GM21423 (cell line): ENCODE measurements around the gene SCLT1.

Source experiments
- ATAC-seq: cut with Tn5 transposase; IDR thresholded peaks from one replicate; pipeline ENCODE4 v1.9.1; 2021; ENCODE audit warnings: mild to moderate bottlenecking, moderate library complexity; ENCODE audit not compliant: unreplicated experiment

SCLT1 gene

DNA sequence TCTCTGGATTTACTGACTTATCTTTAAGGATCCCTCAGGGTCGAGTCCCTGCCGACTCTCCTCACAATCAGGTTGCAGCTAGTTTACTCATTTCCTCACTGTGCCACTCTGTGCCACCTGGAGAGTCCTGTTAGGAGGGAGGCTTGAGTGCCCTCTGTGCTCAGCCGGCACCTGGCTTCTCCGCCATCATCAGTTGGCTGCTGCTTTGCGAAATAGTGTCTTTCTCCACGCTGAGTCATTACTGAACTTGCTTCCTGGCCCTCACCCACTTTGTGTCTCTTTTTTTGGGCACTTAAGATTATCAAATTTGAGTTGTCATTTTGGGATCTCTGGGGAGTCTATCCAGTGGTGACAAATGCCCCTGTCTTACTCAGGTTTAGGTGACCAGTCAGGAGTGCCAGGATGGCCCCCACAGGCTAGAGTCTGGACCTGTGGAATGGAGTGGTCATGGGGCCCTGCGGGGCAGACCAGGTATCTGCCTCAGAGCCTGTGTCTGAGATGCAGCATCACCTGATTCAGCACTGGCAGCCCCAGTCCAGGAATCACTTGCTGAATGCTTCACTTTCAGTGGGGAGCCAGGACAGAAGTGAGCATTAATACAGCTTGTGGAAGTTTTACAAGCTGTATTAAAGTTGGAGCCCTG is 246.1 kb downstream of the SCLT1 start:
- ATAC-seq, result no peak

DNA sequence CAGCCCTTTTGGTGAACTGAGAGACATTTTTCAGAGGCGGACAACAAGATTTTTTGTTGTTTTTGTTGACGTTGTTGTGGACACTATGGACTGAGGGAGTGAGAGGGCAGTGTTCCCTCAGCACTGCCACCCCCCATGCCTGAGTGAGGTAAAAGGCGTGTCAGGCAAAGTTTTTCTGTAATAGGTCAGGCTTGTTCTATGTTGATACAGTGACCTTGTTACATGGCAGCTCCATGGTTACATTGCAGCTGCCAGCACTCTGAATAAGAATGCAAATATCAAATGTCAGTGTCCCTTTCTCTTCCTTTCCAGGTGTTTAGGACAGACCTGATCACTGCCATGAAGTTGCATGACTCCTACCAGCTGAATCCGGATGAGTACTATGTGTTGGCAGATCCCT is 247.3 kb downstream of the SCLT1 start:
- ATAC-seq, result no peak

DNA sequence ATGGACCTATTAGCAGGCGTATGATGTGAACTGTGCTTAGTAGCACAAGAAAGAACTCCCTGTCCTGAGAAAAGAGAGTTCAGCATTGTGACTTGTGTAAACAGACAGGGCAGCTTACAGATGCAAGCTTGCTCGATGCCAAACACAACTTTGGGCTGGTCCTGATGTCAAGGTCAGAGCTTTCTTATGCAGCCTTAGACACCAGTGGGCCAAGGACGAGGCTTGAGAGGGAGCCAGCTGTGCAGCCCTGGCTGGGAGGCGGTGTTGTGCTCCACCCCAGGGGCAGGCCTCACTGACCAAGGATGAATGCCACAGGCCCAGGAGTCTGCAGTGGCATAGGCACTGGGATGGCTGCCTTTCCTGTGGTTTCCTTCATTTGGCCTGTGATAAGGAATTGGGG is 248.4 kb downstream of the SCLT1 start:
- ATAC-seq, result no peak

DNA sequence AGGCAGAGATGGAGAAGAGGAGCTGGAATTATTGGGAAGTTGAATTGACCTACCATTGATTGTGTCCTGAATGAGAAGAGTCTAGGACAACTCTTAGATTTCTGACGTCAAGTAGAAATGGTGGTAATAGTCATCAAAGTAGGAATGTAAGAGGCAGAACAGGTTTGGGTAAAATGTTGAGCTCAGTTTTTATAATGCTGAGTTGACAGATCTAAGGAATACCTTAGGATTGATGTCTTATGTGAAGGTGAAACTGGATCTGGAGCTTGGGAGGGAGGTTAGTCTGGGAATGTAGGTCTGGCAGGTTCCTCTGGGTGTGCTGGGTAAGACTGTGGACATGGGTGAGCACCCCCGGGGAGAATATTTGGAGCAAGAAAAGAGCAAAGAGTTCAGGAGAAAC is 251.9 kb downstream of the SCLT1 start:
- ATAC-seq, result no peak

DNA sequence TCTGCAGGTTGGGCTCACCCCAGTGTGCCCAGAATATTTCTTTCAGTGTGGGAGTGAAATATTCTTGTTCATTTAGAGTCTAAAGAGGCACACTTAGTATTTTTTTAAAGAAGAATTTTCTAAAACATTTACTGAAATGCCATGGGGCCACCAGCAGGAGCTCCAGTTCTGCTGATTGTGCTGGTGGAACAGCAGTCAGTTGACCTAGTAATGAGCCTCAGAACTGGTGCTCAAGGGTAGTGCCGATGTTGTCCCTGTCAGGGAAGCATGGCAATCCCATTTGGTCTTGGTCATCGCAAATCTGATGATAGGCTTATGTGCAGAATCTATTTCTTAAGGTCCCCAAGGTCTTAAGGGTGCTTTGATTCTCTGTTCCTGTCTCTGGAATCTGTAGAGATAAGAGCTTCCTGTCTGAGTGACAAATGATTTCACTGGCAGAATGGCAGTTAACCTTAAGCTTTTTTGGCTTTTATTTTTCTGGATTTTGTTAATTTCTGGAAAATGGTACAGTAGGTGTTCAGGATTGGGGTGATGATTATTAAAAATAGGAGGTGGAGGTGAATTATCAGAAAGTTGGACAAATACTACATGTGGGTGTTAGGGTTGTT is 252.5 kb downstream of the SCLT1 start:
- no peak for ATAC-seq

DNA sequence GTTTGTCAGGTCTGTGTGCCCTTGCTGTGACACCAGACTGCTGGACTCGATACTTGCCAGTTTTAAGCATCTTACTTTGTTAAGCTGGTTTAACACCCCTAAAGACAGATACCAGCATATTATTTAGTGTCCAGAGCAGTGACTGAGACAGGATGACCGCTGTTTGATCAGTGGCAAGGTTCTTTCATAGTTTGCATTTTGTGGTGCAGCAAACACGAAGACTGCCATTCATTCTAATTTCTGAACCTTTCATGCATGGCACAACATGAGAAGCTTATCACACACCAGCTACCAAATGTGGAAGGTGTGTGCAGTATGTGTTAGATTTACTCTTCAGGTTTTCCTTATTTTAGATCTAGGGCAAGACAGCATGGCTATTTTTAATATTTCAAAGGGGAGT is 255.7 kb downstream of the SCLT1 start:
- no peak for ATAC-seq

DNA sequence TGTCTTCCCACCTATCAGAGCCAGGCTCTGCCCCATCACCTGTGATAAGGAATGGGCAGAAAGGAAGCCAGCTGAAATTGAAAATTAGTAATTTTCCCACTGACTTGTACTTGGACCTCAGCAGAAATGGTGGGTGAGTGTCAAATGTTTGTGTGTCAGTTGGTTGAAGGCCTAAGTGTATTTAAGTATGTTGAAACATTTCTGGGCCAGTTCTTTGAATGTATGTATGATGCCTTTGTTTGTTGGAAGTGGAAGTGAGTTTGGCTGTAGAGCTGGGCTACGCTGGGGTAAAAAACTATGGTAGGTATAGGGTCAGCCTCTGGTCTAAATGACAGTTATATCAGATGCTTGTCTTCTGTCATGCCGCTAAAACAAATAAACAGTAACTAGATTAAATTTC is 256.1 kb downstream of the SCLT1 start:
- no peak for ATAC-seq

DNA sequence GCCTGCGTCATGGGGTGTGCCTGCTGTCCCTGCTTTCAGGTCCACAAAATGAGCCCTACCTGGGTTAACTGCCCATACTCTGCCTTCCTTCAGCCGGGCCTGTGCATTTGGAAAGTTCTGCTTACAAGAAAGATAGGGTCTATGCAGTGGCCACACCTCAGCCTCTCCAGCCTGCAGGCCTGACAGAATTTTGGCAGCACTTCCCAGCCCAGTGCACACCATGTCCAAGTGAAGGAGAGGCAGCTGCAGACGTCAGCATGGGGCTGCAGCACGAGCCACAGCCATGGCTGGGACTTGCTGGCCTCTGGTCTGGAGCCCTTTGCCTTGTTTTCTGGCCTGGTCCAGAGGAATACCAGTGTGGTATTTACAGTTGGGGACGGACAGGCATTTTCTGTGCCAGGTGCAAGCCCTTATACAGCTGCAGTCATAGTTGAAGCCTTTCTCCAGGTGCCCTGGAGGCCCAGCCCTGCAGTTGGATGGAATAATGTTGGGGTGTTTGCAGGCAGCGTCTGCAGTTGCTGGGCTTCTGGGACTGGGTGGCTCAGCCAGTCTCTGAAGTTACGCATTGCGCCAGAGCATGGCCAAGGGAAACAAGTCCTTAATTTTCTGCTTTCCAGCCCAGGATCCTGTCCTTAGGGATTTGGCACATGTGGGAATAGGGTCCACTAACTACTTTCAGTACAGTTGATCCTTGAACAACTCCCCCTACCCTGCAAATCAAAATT is 257.7 kb downstream of the SCLT1 start:
- ATAC-seq, result no peak
